B cell (primary cell): Measurements from ENCODE around the gene TYW1.
"Not testable (repeated sequence)": the region's sequence is repeated elsewhere in the genome, so short reads cannot be mapped to it uniquely, and the experiment has no call there.

ENCODE experiments used
- CTCF ChIP-seq: fragments of 200-600 bp; IDR thresholded peaks from one replicate; pipeline ENCODE4 v1.8.0; 2022; ENCODE audit warnings: antibody characterized with exemption, mild to moderate bottlenecking
- EZH2 ChIP-seq: IDR thresholded peaks from 2 replicates; pipeline ENCODE4 v1.6.1; 2012; ENCODE audit warnings: borderline replicate concordance, low read depth, mild to moderate bottlenecking, moderate library complexity, low read length; ENCODE audit not compliant: insufficient read depth, poor library complexity, severe bottlenecking

- not testable (repeated sequence) for TF ChIP-seq CTCF, EZH2
These were observed 267.4 kb downstream of the TYW1 start for GRCh38 chr7:67264000-67264399.
